Right forelimb (tissue), 1 donor: ENCODE measurements around the gene ASTL.
"Not testable (repeated sequence)": the region's sequence is repeated elsewhere in the genome, so short reads cannot be mapped to it uniquely, and the experiment has no call there.

Source experiments
- DNase-seq: peaks from one replicate; pipeline ENCODE4 v3.0.0-alpha.2; 2018

The ASTL gene

GRCh38 chr2:96145036-96145847 lies 6.9 kb upstream of the ASTL start, which contains the start of gene DUSP2:
DUSP2 (minus strand) TSS chr2:96145440; CDS start chr2:96145354, 86 bp downstream.
- DNase-seq: peak; percentile 80

GRCh38 chr2:96144481-96145035 lies 6.3 kb upstream of the ASTL start:
- peak; percentile 68 for DNase-seq

GRCh38 chr2:96143848-96144480 lies 5.7 kb upstream of the ASTL start:
- DNase-seq: no peak

GRCh38 chr2:96143231-96143847 lies 5.0 kb upstream of the ASTL start:
- DNase-seq: no peak

GRCh38 chr2:96142217-96143113 lies 4.2 kb upstream of the ASTL start:
- no peak for DNase-seq

- not testable (repeated sequence) for DNase-seq
These were observed 3.3 kb upstream of the ASTL start for GRCh38 chr2:96141624-96141967.

- DNase-seq: no peak
These were observed 2.8 kb upstream of the ASTL start for GRCh38 chr2:96140941-96141623.

- no peak for DNase-seq
These were observed 968 bp upstream of the ASTL start for GRCh38 chr2:96139181-96139758.

- no peak for DNase-seq
These were observed 752 bp downstream of the ASTL start for GRCh38 chr2:96137321-96138178.

- DNase-seq: no peak
These were observed 2.1 kb downstream of the ASTL start for GRCh38 chr2:96136129-96136720.

- DNase-seq: no peak
These were observed 2.7 kb downstream of the ASTL start for GRCh38 chr2:96135621-96136020.

- DNase-seq: no peak
These were observed 3.1 kb downstream of the ASTL start for GRCh38 chr2:96135171-96135570.

GRCh38 chr2:96134421-96134820 lies 3.9 kb downstream of the ASTL start:
- DNase-seq: no peak

- no peak for DNase-seq
These were observed 6.2 kb downstream of the ASTL start for GRCh38 chr2:96131813-96132745.

- no peak for DNase-seq
These were observed 7.0 kb downstream of the ASTL start for GRCh38 chr2:96131152-96131812.

GRCh38 chr2:96130483-96130882 lies 7.8 kb downstream of the ASTL start:
- DNase-seq: no peak

GRCh38 chr2:96129528-96130120 lies 8.7 kb downstream of the ASTL start:
- no peak for DNase-seq

- DNase-seq: no peak
These were observed 9.8 kb downstream of the ASTL start for GRCh38 chr2:96128456-96128855.
